Large intestine (tissue), 3 donors: ENCODE results near the gene PRRT2. TPM values are rescaled to one million over a fixed set of nuclear protein-coding genes. Genes with fewer than 3 reads are reported as not detected.
A peak's percentile ranks its signal among the peaks of the same experiment; 100 is the strongest.

Experiments used
- DNase-seq, 2 donors: peaks; one replicate each; pipeline versions ENCODE4 v3.0.0 to v3.0.0-alpha.2; 2013
- H3K27ac ChIP-seq: one replicate; pipeline ENCODE4 v1.5.1; 2013; ENCODE audit warnings: low read length
- H3K27me3 ChIP-seq: 2 replicates; pipeline ENCODE4 v1.6.1; 2013; ENCODE audit warnings: low read length; ENCODE audit not compliant: control insufficient read depth, insufficient read depth
- H3K36me3 ChIP-seq: 2 replicates; pipeline ENCODE4 v1.6.1; 2013; ENCODE audit warnings: low read length; ENCODE audit not compliant: control insufficient read depth, insufficient read depth
- H3K4me1 ChIP-seq: one replicate; pipeline ENCODE4 v1.6.1; 2013; ENCODE audit warnings: low read length; ENCODE audit not compliant: control insufficient read depth, insufficient read depth
- H3K4me3 ChIP-seq: one replicate; pipeline ENCODE4 v1.5.1; 2013; ENCODE audit warnings: low read length
- H3K9me3 ChIP-seq: one replicate; pipeline ENCODE4 v1.6.1; 2013; ENCODE audit warnings: mild to moderate bottlenecking, low read depth, low read length, moderate library complexity; ENCODE audit not compliant: control insufficient read depth
- WGBS: methylation state at CpG from one replicate; pipeline ENCODE4 v1.1.5; 2013; ENCODE audit warnings: low lambda C conversion rate; ENCODE audit not compliant: insufficient coverage; 5-methylcytosine and 5-hydroxymethylcytosine counted together
- polyA plus RNA-seq: library from polyadenylated mRNA; unstranded; fragments of 120-200 nt; gene quantifications from one replicate; pipeline ENCODE4 v1.2.1, GENCODE V29; 2013

PRRT2 gene
- polyA plus RNA-seq, 1 donor = 12.8 TPM

DNA sequence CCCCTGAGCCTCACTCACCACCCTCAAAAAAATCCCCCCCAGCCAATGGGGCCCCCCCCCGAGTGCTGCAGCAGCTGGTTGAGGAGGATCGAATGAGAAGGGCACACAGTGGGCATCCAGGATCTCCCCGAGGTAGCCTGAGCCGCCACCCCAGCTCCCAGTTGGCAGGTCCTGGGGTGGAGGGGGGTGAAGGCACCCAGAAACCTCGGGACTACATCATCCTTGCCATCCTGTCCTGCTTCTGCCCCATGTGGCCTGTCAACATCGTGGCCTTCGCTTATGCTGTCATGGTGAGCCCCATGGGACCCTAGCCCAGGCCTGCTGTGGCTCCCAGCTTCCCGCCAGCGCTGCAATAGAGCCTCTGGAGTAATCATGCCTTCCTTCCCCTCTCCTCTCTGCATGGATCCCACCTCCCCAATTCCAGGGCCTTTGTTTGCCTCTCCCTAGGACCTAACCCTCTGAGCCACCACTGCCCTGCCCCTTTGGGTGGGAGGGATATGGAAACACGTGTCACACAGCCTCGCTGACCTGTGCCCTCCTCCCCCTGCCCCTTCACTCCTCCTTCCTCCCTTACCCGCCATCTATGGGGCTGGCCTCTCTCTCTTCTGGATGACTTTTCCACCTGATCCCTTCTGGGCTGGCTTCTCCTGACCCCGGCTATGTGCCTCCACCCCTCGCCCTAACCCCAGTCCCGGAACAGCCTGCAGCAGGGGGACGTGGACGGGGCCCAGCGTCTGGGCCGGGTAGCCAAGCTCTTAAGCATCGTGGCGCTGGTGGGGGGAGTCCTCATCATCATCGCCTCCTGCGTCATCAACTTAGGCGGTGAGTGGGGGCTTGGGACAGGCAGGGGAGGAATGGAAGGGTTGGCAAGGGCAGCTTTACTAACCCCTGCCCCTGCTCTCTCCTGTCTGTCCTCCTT is 1.9 kb downstream of the PRRT2 start:
- DNase-seq = no peak
- Histone ChIP-seq H3K27me3 (peaks cover 14% of the 10 kb centered on the region), H3K36me3 (peaks cover 27% of the 10 kb centered on the region), H3K9me3 (no peaks in the 10 kb centered on the region), H3K27ac (no peak overlapping the region), H3K4me3 (no peak overlapping the region), H3K4me1 (peaks cover 47% of the 10 kb centered on the region)
- 100% methylated on average over 2 of the region's 24 CpGs for WGBS

- no peak overlapping the region for H3K27ac ChIP-seq
- no peak overlapping the region for H3K4me3 ChIP-seq
- H3K36me3 ChIP-seq = peaks cover 27% of the 10 kb centered on the region
- peaks cover 14% of the 10 kb centered on the region for H3K27me3 ChIP-seq
- peaks cover 44% of the 10 kb centered on the region for H3K4me1 ChIP-seq
- DNase-seq = no peak
- no CpG with 5 or more reads among the region's 5 CpGs for WGBS
- no peaks in the 10 kb centered on the region for H3K9me3 ChIP-seq
Observed at GRCh38 chr16:29814592-29814991, 2.6 kb downstream of the PRRT2 start.

DNA sequence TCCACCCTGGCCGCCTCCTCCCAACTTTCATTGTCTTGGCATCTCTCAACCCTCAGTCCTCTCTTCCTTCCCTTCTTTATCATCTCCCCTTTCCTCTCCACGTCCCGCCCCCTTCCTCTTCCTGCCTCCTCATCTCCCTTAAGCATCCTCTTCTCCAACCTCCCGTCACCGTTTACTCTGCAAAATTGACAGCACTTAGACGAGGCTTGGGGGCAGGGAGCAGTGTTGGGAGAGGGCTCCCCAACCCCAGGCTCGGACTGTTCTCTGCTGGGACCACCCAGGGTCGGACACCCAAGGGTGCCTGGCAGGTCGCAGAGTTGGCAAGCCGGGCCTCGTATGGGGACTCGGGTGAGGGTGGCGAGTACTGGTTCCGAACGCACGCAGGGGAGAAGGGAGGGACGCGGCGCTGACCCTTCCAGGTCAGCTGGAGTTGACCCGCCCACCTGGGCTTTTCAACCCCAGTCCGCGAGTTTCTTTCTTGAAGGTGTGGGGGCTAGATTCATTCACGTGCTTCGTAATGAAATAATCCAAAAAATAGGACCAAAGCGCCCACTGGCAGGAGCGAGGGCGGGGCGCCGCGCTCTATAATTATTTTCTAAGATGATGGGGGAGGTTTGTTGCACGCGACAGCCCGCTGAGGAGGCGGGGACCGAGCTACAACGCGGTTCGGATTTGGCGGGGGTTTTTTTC is 3.2 kb downstream of the PRRT2 start:
- peak overlapping the region; percentile 91 for H3K27ac ChIP-seq
- H3K4me3 ChIP-seq = peak overlapping the region; percentile 83
- H3K27me3 ChIP-seq = peaks cover 14% of the 10 kb centered on the region
- H3K9me3 ChIP-seq = no peaks in the 10 kb centered on the region
- H3K4me1 ChIP-seq = peaks cover 44% of the 10 kb centered on the region
- peaks cover 23% of the 10 kb centered on the region for H3K36me3 ChIP-seq
- peak in 1 of 2 donors; percentile 17 for DNase-seq
- WGBS = 41% methylated on average over 4 of the region's 39 CpGs

- H3K4me3 ChIP-seq = peak within 1 kb of the TSS; percentile 83
- H3K9me3 ChIP-seq = no peaks in the 10 kb centered on the region
- H3K27me3 ChIP-seq = peaks cover 14% of the 10 kb centered on the region
- H3K4me1 ChIP-seq = peaks cover 36% of the 10 kb centered on the region
- DNase-seq = peak; percentile 99 to 100
- H3K27ac ChIP-seq = peak within 1 kb of the TSS; percentile 91
- peaks cover 19% of the 10 kb centered on the region for H3K36me3 ChIP-seq
- no CpG with 5 or more reads among the region's 70 CpGs for WGBS
Observed at GRCh38 chr16:29815793-29816693, 4.0 kb downstream of the PRRT2 start, which contains the start of gene PAGR1. Gene PAGR1 (plus strand): TSS chr16:29816152. CDS start chr16:29816526, 374 bp downstream.

DNA sequence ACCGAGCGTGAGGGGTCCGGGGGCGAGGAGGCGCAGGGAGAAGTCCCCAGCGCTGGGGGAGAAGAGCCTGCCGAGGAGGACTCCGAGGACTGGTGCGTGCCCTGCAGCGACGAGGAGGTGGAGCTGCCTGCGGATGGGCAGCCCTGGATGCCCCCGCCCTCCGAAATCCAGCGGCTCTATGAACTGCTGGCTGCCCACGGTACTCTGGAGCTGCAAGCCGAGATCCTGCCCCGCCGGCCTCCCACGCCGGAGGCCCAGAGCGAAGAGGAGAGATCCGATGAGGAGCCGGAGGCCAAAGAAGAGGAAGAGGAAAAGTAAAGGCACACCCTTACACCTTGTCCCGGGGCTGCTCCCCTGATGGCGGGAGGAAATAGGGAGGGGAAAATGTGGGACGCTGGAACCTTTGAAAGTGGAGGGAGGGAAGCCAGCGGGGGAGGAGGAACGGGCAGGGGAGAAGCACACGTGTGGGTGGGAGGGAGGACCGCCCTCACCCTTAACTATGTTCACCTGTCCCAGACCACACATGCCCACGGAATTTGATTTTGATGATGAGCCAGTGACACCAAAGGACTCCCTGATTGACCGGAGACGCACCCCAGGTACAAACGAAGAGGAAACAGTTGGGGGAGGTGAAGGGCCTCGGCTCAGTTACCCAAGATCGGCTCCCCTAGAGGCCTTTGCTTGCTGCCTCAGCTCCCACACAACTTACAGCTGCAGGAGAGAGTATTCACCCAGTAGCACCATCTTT is 4.9 kb downstream of the PRRT2 start:
- Histone ChIP-seq H3K9me3 (no peaks in the 10 kb centered on the region), H3K27me3 (peaks cover 14% of the 10 kb centered on the region), H3K36me3 (peaks cover 19% of the 10 kb centered on the region), H3K4me3 (peak overlapping the region; percentile 83), H3K4me1 (peaks cover 38% of the 10 kb centered on the region), H3K27ac (peak overlapping the region; percentile 91)
- WGBS = no CpG with 5 or more reads among the region's 37 CpGs
- peak in 1 of 2 donors; percentile 75 for DNase-seq

DNA sequence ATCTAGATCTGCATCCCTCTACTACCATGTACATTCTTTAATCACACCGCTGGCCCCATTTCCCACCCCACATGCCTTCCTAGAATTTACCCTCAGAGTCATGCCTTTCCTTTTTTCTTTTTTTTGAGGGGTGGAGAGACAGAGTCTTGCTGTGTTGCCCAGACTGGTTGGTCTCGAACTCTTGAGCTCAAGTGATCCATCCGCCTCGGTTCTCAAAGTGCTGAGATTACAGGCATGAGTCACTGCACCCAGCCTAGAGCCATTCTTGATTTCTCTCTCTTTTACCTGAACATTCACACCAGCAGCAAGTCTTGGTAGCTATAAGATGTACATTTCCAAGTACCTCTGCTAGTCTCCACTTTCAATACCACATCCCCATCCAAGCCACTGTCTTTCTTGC is 6.1 kb downstream of the PRRT2 start:
- Histone ChIP-seq H3K4me3 (no peak overlapping the region), H3K36me3 (peaks cover 19% of the 10 kb centered on the region), H3K27me3 (peaks cover 4% of the 10 kb centered on the region), H3K27ac (no peak overlapping the region), H3K4me1 (peaks cover 40% of the 10 kb centered on the region), H3K9me3 (no peaks in the 10 kb centered on the region)
- 100% methylated on average over 1 of the region's 4 CpGs for WGBS
- DNase-seq = no peak

GRCh38 chr16:29819506-29819905 is 7.5 kb downstream of the PRRT2 start:
- DNase-seq = peak in 1 of 2 donors; percentile 40
- peak overlapping the region; percentile 65 for H3K4me3 ChIP-seq
- no CpG with 5 or more reads among the region's 15 CpGs for WGBS
- peaks cover 19% of the 10 kb centered on the region for H3K36me3 ChIP-seq
- no peaks in the 10 kb centered on the region for H3K9me3 ChIP-seq
- H3K4me1 ChIP-seq = peaks cover 54% of the 10 kb centered on the region
- H3K27me3 ChIP-seq = no peaks in the 10 kb centered on the region
- peak overlapping the region; percentile 94 for H3K27ac ChIP-seq

DNA sequence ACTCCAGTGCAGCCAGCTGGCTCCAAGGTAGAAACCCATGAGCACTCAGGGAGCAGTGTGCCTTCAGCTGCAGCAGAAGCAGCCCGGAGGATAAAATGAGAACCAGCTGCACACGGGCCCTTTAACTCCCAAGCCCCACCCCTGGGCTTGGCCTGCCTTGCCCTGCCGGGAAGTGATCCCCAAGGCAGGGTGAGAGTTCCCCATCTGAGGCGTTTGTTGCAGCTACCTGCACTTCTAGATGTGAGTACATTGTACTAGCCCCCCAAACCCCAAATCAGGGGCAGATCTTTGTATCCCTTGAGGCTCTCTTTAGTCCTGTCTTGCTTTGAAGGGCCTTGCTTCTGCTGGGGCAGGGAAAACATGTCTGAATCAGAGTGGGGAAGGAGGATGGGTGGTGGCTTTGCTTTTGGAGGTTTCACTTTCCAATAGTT is 8.3 kb downstream of the PRRT2 start, which contains the start of gene MVP:
TSS of gene MVP (plus strand) at position 192 of the 431 bp plus-strand sequence. CDS start 10,088 bp downstream, outside the sequence.
- H3K27me3 ChIP-seq = no peaks in the 10 kb centered on the region
- peaks cover 19% of the 10 kb centered on the region for H3K36me3 ChIP-seq
- H3K9me3 ChIP-seq = no peaks in the 10 kb centered on the region
- DNase-seq = peak in 1 of 2 donors; percentile 79
- H3K4me1 ChIP-seq = peaks cover 58% of the 10 kb centered on the region
- WGBS = no CpG with 5 or more reads among the region's 4 CpGs
- H3K27ac ChIP-seq = peak within 1 kb of the TSS; percentile 94
- H3K4me3 ChIP-seq = peak within 1 kb of the TSS; percentile 65
